CMK (cell line): ENCODE measurements around the gene CPA5.

ENCODE experiments used
- DNase-seq: peaks from one replicate; pipeline ENCODE4 v3.0.0-alpha.2; 2010; ENCODE audit warnings: low read depth

CPA5 gene

GRCh38 chr7:130332259-130333053, 12.2 kb upstream of the CPA5 start:
- no peak for DNase-seq

- DNase-seq, result no peak
These were observed 10.8 kb upstream of the CPA5 start for GRCh38 chr7:130333832-130334231.

GRCh38 chr7:130334274-130334673, 10.3 kb upstream of the CPA5 start:
- no peak for DNase-seq

- no peak for DNase-seq
These were observed 7.1 kb upstream of the CPA5 start for GRCh38 chr7:130337410-130337971.

- DNase-seq, result no peak
These were observed 6.4 kb upstream of the CPA5 start for GRCh38 chr7:130338233-130338632.

- no peak for DNase-seq
These were observed 2.7 kb upstream of the CPA5 start for GRCh38 chr7:130341882-130342281.

GRCh38 chr7:130342701-130343380, 1.8 kb upstream of the CPA5 start:
- no peak for DNase-seq

- no peak for DNase-seq
These were observed 520 bp downstream of the CPA5 start for GRCh38 chr7:130345136-130345535.

- no peak for DNase-seq
These were observed 1.1 kb downstream of the CPA5 start for GRCh38 chr7:130345725-130346124.

GRCh38 chr7:130346177-130346905, 1.7 kb downstream of the CPA5 start:
- no peak for DNase-seq

GRCh38 chr7:130346941-130347340, 2.3 kb downstream of the CPA5 start:
- DNase-seq, result no peak

GRCh38 chr7:130349911-130350782, 5.5 kb downstream of the CPA5 start:
- no peak for DNase-seq

GRCh38 chr7:130350945-130351790, 6.6 kb downstream of the CPA5 start:
- DNase-seq, result no peak

- no peak for DNase-seq
These were observed 7.1 kb downstream of the CPA5 start for GRCh38 chr7:130351791-130352090.

GRCh38 chr7:130352194-130353074, 7.8 kb downstream of the CPA5 start:
- no peak for DNase-seq

GRCh38 chr7:130353196-130353595, 8.6 kb downstream of the CPA5 start:
- DNase-seq, result no peak

GRCh38 chr7:130356121-130356875, 11.7 kb downstream of the CPA5 start:
- no peak for DNase-seq

- DNase-seq, result no peak
These were observed 12.4 kb downstream of the CPA5 start for GRCh38 chr7:130356876-130357611.
